22Rv1 (cell line): ENCODE results near the gene NIPAL3.

ENCODE experiments used
- H3K27ac ChIP-seq: fragments of 450-650 bp; 2 replicates; pipeline ENCODE4 v1.5.1; 2017
- CTCF ChIP-seq: fragments of 450-650 bp; IDR thresholded peaks from 2 replicates; pipeline ENCODE4 v1.5.1; 2017; ENCODE audit warnings: mild to moderate bottlenecking
- ZFX ChIP-seq: fragments of 450-650 bp; IDR thresholded peaks from 2 replicates; pipeline ENCODE4 v1.6.1; 2017; ENCODE audit warnings: antibody characterized with exemption, borderline replicate concordance

NIPAL3 gene

GRCh38 chr1:24502709-24503058 lies 87.1 kb downstream of the NIPAL3 start, which contains the start of gene RCAN3:
Gene RCAN3 (plus strand): TSS chr1:24502836. CDS start chr1:24514373, 11,537 bp downstream.
- peak within 1 kb of the TSS; percentile 67 for H3K27ac ChIP-seq
- TF ChIP-seq CTCF (no peak), ZFX (no peak)

GRCh38 chr1:24503059-24503751 lies 87.6 kb downstream of the NIPAL3 start:
- TF ChIP-seq ZFX: no peak
- TF ChIP-seq CTCF: no peak
- H3K27ac ChIP-seq: peak overlapping the region; percentile 67

GRCh38 chr1:24503870-24504523 lies 88.4 kb downstream of the NIPAL3 start:
- peak overlapping the region; percentile 67 for H3K27ac ChIP-seq
- TF ChIP-seq ZFX: no peak
- no peak for TF ChIP-seq CTCF

- TF ChIP-seq CTCF: no peak
- TF ChIP-seq ZFX: no peak
- peak overlapping the region; percentile 67; the same call in 1 of the 2 replicates for H3K27ac ChIP-seq
Measured at GRCh38 chr1:24504560-24504959, 89.0 kb downstream of the NIPAL3 start.

GRCh38 chr1:24505816-24506215 lies 90.2 kb downstream of the NIPAL3 start:
- H3K27ac ChIP-seq: no peak overlapping the region
- TF ChIP-seq CTCF (no peak), ZFX (no peak)

GRCh38 chr1:24506691-24507381 lies 91.2 kb downstream of the NIPAL3 start:
- no peak overlapping the region for H3K27ac ChIP-seq
- TF ChIP-seq ZFX: no peak
- TF ChIP-seq CTCF: no peak

GRCh38 chr1:24507405-24507804 lies 91.8 kb downstream of the NIPAL3 start:
- TF ChIP-seq ZFX: no peak
- TF ChIP-seq CTCF: no peak
- no peak overlapping the region for H3K27ac ChIP-seq
